HepG2 (cell line): ENCODE measurements around the gene HIVEP2. TPM values are rescaled to one million over a fixed set of nuclear protein-coding genes. Genes with fewer than 3 reads are reported as not detected.

ENCODE experiments used
- ATAC-seq: fragments of 200-7000 bp; cut with Tn5 transposase; 3 replicates; pipeline ENCODE4 v1.9.1; 2020; ENCODE audit warnings: mild to moderate bottlenecking, moderate library complexity
- BruUV-seq: library from RNA; stranded (reverse); fragments of 400-500 nt; replicated peaks from 2 replicates; lab custom pipeline; 2021; lab: Mats Ljungman, UMichigan
- CTCF ChIA-PET: fragments of 300-600 bp; formaldehyde crosslinking; extraction: SDS; loops from one replicate; lab custom pipeline; 2021; ENCODE audit warnings: low total read pairs, inconsistent platforms, low intra/inter-chr PET ratio; lab: Yijun Ruan, JAX
- POLR2A ChIA-PET: fragments of 350-600 bp; sonication (Branson Sonifier 250); formaldehyde crosslinking; loops from one replicate; lab custom pipeline; 2020; ENCODE audit warnings: antibody characterized with exemption, inconsistent platforms; lab: Yijun Ruan, JAX
- DNase-seq: peaks from one replicate; pipeline ENCODE4 v3.0.0-alpha.2; 2015; ENCODE audit warnings: low spot score
- FAIRE-seq: peaks from 3 replicates; lab custom pipeline; 2011; peaks lifted over from hg19 to GRCh38; lab: Jason Lieb, UNC
- H2AFZ ChIP-seq: one replicate; pipeline ENCODE4 v1.6.1; 2011; ENCODE audit warnings: low read length, inconsistent platforms
- H3K27ac ChIP-seq: fragments of 300-600 bp; 3 replicates; pipeline ENCODE4 v1.8.0; 2011; ENCODE audit warnings: mixed run types, mild to moderate bottlenecking, mixed read lengths, low read length, inconsistent platforms; ENCODE audit not compliant: insufficient read depth; ENCODE audit errors: extremely low read length
- H3K27me3 ChIP-seq, 2 experiments: fragments of 200-600 bp in 1 of 2; 2 replicates in 1 of 2; 3 replicates in 1 of 2; pipeline versions ENCODE4 v1.6.0 to v1.8.0; 2011; ENCODE audit warnings: low read length in 2 of 2, mild to moderate bottlenecking in 2 of 2, moderate library complexity in 2 of 2, inconsistent platforms in 1 of 2; ENCODE audit not compliant: insufficient read depth in 2 of 2, control insufficient read depth in 1 of 2
- H3K36me3 ChIP-seq, 2 experiments: fragments of 200-600 bp in 1 of 2; replicated peaks in 1 of 2; 2 replicates in 1 of 2; 3 replicates in 1 of 2; pipeline versions ENCODE4 v1.5.1 to v1.8.0; 2011; ENCODE audit warnings: low read length in 2 of 2, inconsistent platforms in 1 of 2; ENCODE audit not compliant: insufficient read depth in 2 of 2, control insufficient read depth in 1 of 2
- H3K4me1 ChIP-seq: 2 replicates; pipeline ENCODE4 v1.5.1; 2012; ENCODE audit warnings: low read length, inconsistent platforms; ENCODE audit not compliant: insufficient read depth
- H3K4me2 ChIP-seq: 2 replicates; pipeline ENCODE4 v1.6.0; 2011; ENCODE audit warnings: low read depth, low read length, inconsistent platforms
- H3K4me3 ChIP-seq, 3 experiments: fragments of 200-600 bp in 1 of 3; sonication (generic), shearing (Covaris generic) in 1 of 3; replicated peaks in 1 of 3; 2 replicates each; pipeline ENCODE4 v1.5.1; 2011 to 2016; ENCODE audit warnings: low read length in 3 of 3, inconsistent platforms in 2 of 3, low read depth in 2 of 3, mild to moderate bottlenecking in 2 of 3, control low read depth in 1 of 3, mixed read lengths in 1 of 3; ENCODE audit not compliant: insufficient read depth in 1 of 3
- H3K79me2 ChIP-seq: one replicate; pipeline ENCODE4 v1.6.1; 2011; ENCODE audit warnings: low read length, inconsistent platforms; ENCODE audit not compliant: insufficient read depth
- H3K9ac ChIP-seq: 2 replicates; pipeline ENCODE4 v1.6.0; 2011; ENCODE audit warnings: mild to moderate bottlenecking, low read depth, low read length, inconsistent platforms; ENCODE audit not compliant: insufficient read depth
- H3K9me3 ChIP-seq: 2 replicates; pipeline ENCODE4 v1.5.1; 2012; ENCODE audit warnings: mild to moderate bottlenecking, low read length
- H4K20me1 ChIP-seq: 2 replicates; pipeline ENCODE4 v1.6.0; 2011; ENCODE audit warnings: inconsistent platforms, mild to moderate bottlenecking, low read length, moderate library complexity; ENCODE audit not compliant: insufficient read depth
- ELF4 ChIP-seq: sonication (generic); formaldehyde crosslinking; IDR thresholded peaks from 2 replicates; pipeline ENCODE4 v1.5.0; 2020; ENCODE audit warnings: missing genetic modification reagents, mild to moderate bottlenecking, moderate library complexity, borderline replicate concordance
- HIVEP1 ChIP-seq: sonication (generic); formaldehyde crosslinking; IDR thresholded peaks from 2 replicates; pipeline ENCODE4 v1.4.0; 2020; ENCODE audit warnings: mild to moderate bottlenecking, missing genetic modification reagents
- HMG20B ChIP-seq: conservative IDR thresholded peaks from 2 replicates; pipeline ENCODE4 v1.6.1; 2016; ENCODE audit warnings: missing genetic modification reagents, missing compliant biosample characterization
- HNF4A ChIP-seq: sonication (generic); formaldehyde crosslinking; IDR thresholded peaks from 2 replicates; pipeline ENCODE4 v1.4.0; 2020; ENCODE audit warnings: missing genetic modification reagents
- LBX2 ChIP-seq: sonication (generic); formaldehyde crosslinking; IDR thresholded peaks from 2 replicates; pipeline ENCODE4 v1.5.0; 2020; ENCODE audit warnings: missing genetic modification reagents, mild to moderate bottlenecking, borderline replicate concordance
- ZFP36 ChIP-seq: fragments of 150-350 bp; IDR thresholded peaks from 2 replicates; pipeline ENCODE4 v1.6.1; 2018; ENCODE audit warnings: borderline replicate concordance, low read length, low read depth; ENCODE audit not compliant: partially characterized antibody
- ZNF317 ChIP-seq: sonication (generic); formaldehyde crosslinking; IDR thresholded peaks from 2 replicates; pipeline ENCODE4 v1.5.0; 2020; ENCODE audit warnings: mild to moderate bottlenecking, missing genetic modification reagents
- ZNF367 ChIP-seq: sonication (generic); formaldehyde crosslinking; IDR thresholded peaks from 2 replicates; pipeline ENCODE4 v1.4.0; 2020; ENCODE audit warnings: missing genetic modification reagents, borderline replicate concordance
- ZNF441 ChIP-seq: sonication (generic); formaldehyde crosslinking; IDR thresholded peaks from 2 replicates; pipeline ENCODE4 v1.7.0; 2021; ENCODE audit warnings: missing genetic modification reagents, borderline replicate concordance
- ZNF597 ChIP-seq: sonication (generic); formaldehyde crosslinking; IDR thresholded peaks from 2 replicates; pipeline ENCODE4 v1.5.0; 2020; ENCODE audit warnings: missing genetic modification reagents
- ZNF674 ChIP-seq: sonication (generic); formaldehyde crosslinking; IDR thresholded peaks from 2 replicates; pipeline ENCODE4 v1.5.0; 2020; ENCODE audit warnings: low read depth, mild to moderate bottlenecking, missing genetic modification reagents
- WGBS: methylation state at CpG from one replicate; pipeline ENCODE4 v1.1.6; 2017; ENCODE audit warnings: low lambda C conversion rate; 5-methylcytosine and 5-hydroxymethylcytosine counted together
- in situ Hi-C: cut with HindIII; loops from 2 replicates; pipeline ENCODE4 v1.10.0; 2017; ENCODE audit warnings: low pct_unique_long_range_greater_than_20kb; ENCODE audit not compliant: extremely low pct_ligation_motif_present
- intact Hi-C: fragments of 100-400 bp; cut with micrococcal nuclease; formaldehyde crosslinking; loops from one replicate; pipeline ENCODE4 v1.10.0; 2022; ENCODE audit not compliant: unreplicated experiment
- polyA plus RNA-seq, 8 experiments: library from polyadenylated mRNA; depleted of rRNA in 3 of 8; stranded (reverse) in 7 of 8; unstranded in 1 of 8; fragments of >200 nt; fragmentation: Illumina TruSeq in 4 of 8; extraction: Trizol in 4 of 8; gene quantifications; 2 replicates each; pipeline versions ENCODE4 v1.2.1 to v1.2.3, GENCODE V29; 2011 to 2016; ENCODE audit warnings: low read depth in 4 of 8, missing spikeins in 1 of 8, mixed read lengths in 1 of 8; ENCODE audit not compliant: insufficient read depth in 1 of 8
- total RNA-seq, 5 experiments: library from RNA; depleted of rRNA; stranded (reverse); fragments of >200 nt; fragmentation: Illumina TruSeq; extraction: Trizol; gene quantifications; 2 replicates each; pipeline ENCODE4 v1.2.3, GENCODE V29; 2016; ENCODE audit warnings: low read depth in 1 of 5

Gene HIVEP2
- total and polyA plus RNA-seq, 2 of the 13 experiments (the other 11 are each of a cell fraction or from before 2014, with no cell fraction given), result 3.4 to 12.9 TPM

- Histone ChIP-seq H3K4me3 (no peak overlapping the region), H3K36me3 (no peaks in the 10 kb centered on the region), H3K4me1 (peaks cover 5% of the 10 kb centered on the region; the same call in 1 of the 2 replicates), H2AFZ (no peak overlapping the region), H3K9ac (no peak overlapping the region), H3K79me2 (no peaks in the 10 kb centered on the region), H3K4me2 (no peak overlapping the region), H3K27me3 (peaks cover 1 to 11% of the 10 kb centered on the region in 2 experiments; a peak in 2 of 5 replicates), H3K27ac (no peak overlapping the region), H4K20me1 (no peaks in the 10 kb centered on the region), H3K9me3 (no peaks in the 10 kb centered on the region)
- in situ Hi-C loops (no loop called here), intact Hi-C loops (no loop called here)
- FAIRE-seq, result no peak
- no peak for DNase-seq
- ChIA-PET POLR2A (no interaction called here), CTCF (no interaction called here)
- TF ChIP-seq ZNF367 (no peak), ZNF441 (CRISPR knock-in tag) (no peak), ELF4 (CRISPR knock-in tag) (no peak)
- WGBS, result 47% methylated on average over 2 of the region's 2 CpGs
- BruUV-seq, result no TSS peak
- no peak for ATAC-seq
Measured at GRCh38 chr6:142954844-142955243, 9.9 kb upstream of the HIVEP2 start.

GRCh38 chr6:142953373-142954273 lies 8.6 kb upstream of the HIVEP2 start:
- no peak overlapping the region for H3K9ac ChIP-seq
- no peak for FAIRE-seq
- no TSS peak for BruUV-seq
- intact Hi-C loops, result no loop called here
- ATAC-seq, result peak; percentile 60; the same call in 2 of the 3 replicates
- no peaks in the 10 kb centered on the region for H4K20me1 ChIP-seq
- H3K27ac ChIP-seq, result no peak overlapping the region
- no peak for DNase-seq
- no peaks in the 10 kb centered on the region for H3K9me3 ChIP-seq
- H3K4me2 ChIP-seq, result no peak overlapping the region
- no peak overlapping the region for H2AFZ ChIP-seq
- no peaks in the 10 kb centered on the region for H3K79me2 ChIP-seq
- POLR2A ChIA-PET, result no interaction called here
- peaks cover 1 to 17% of the 10 kb centered on the region in 2 experiments; a peak in 3 of 5 replicates for H3K27me3 ChIP-seq
- WGBS, result 26% methylated on average over 5 of the region's 5 CpGs
- TF ChIP-seq ZNF317 (CRISPR knock-in tag) (no peak), ZFP36 (no peak), ZNF597 (CRISPR knock-in tag) (no peak), ZNF674 (CRISPR knock-in tag) (no peak), HMG20B (no peak), HNF4A (CRISPR knock-in tag) (no peak), HIVEP1 (no peak), LBX2 (CRISPR knock-in tag) (no peak)
- H3K4me1 ChIP-seq, result peaks cover 5% of the 10 kb centered on the region; the same call in 1 of the 2 replicates
- in situ Hi-C loops, result no loop called here
- no peak overlapping the region for H3K4me3 ChIP-seq
- no peaks in the 10 kb centered on the region for H3K36me3 ChIP-seq
- CTCF ChIA-PET, result no interaction called here
